Activated CD8-positive, alpha-beta T cell treated with anti-CD3 and anti-CD28 coated beads for 36 hours (primary cell): ENCODE results near the gene SBK2. TPM values are rescaled to one million over a fixed set of nuclear protein-coding genes. Genes with fewer than 3 reads are reported as not detected.
A peak's percentile ranks its signal among the peaks of the same experiment; 100 is the strongest.

Experiments
- ATAC-seq: fragments of 200-7000 bp; cut with Tn5 transposase; one replicate; pipeline ENCODE4 v1.10.0; 2021; ENCODE audit warnings: mild to moderate bottlenecking, moderate library complexity
- CTCF ChIA-PET: fragments of 350-600 bp; sonication (Branson Sonifier 250); formaldehyde crosslinking; loops from one replicate; lab custom pipeline; 2021; ENCODE audit warnings: antibody characterized with exemption; lab: Charles Lee
- POLR2A ChIA-PET: fragments of 350-600 bp; sonication (Branson Sonifier 250); formaldehyde crosslinking; loops from one replicate; lab custom pipeline; 2021; ENCODE audit warnings: antibody characterized with exemption; lab: Charles Lee
- DNase-seq: peaks from one replicate; pipeline ENCODE4 v3.0.0-alpha.2; 2020
- H3K27ac Mint-ChIP-seq: one replicate; pipeline ENCODE4 v1.8.0; 2021; ENCODE audit warnings: mild to moderate bottlenecking, mixed read lengths
- H3K27me3 Mint-ChIP-seq: one replicate; pipeline ENCODE4 v1.8.0; 2021; ENCODE audit warnings: mixed read lengths
- H3K36me3 Mint-ChIP-seq: one replicate; pipeline ENCODE4 v1.8.0; 2021; ENCODE audit warnings: low read depth, mixed read lengths
- H3K4me1 Mint-ChIP-seq: one replicate; pipeline ENCODE4 v1.8.0; 2021; ENCODE audit warnings: low read depth, mixed read lengths
- H3K4me3 Mint-ChIP-seq: one replicate; pipeline ENCODE4 v1.8.0; 2021; ENCODE audit warnings: mild to moderate bottlenecking, moderate library complexity, mixed read lengths
- H3K9me3 Mint-ChIP-seq: one replicate; pipeline ENCODE4 v1.8.0; 2021; ENCODE audit warnings: mixed read lengths
- CTCF ChIP-seq: fragments of 200-600 bp; IDR thresholded peaks from one replicate; pipeline ENCODE4 v1.8.0; 2022; ENCODE audit warnings: antibody characterized with exemption, mild to moderate bottlenecking
- intact Hi-C: fragments of 100-400 bp; cut with micrococcal nuclease; formaldehyde crosslinking; loops from one replicate; pipeline ENCODE4 v1.10.0; 2022
- total RNA-seq, 2 experiments: library from RNA; stranded (reverse); gene quantifications; one replicate each; pipeline ENCODE4 v1.2.3, GENCODE V29; 2021

SBK2 gene
- total RNA-seq, 2 experiments from 2014 or later, result not detected

- H3K27ac Mint-ChIP-seq, result no peak overlapping the region
- ChIA-PET CTCF (interaction anchor here (1.1 to 1.3 kb wide), 3 partner anchors 22 to 107 kb away, joined by 3 to 4 read pairs (median 4); no protein-coding TSS in a partner anchor), POLR2A (no interaction called here)
- no peak for DNase-seq
- H3K9me3 Mint-ChIP-seq, result no peaks in the 10 kb centered on the region
- H3K4me3 Mint-ChIP-seq, result no peak overlapping the region
- H3K36me3 Mint-ChIP-seq, result no peaks in the 10 kb centered on the region
- TF ChIP-seq CTCF, result no peak
- ATAC-seq, result no peak
- H3K4me1 Mint-ChIP-seq, result no peaks in the 10 kb centered on the region
- intact Hi-C loops, result no loop called here
- peaks cover 2% of the 10 kb centered on the region for H3K27me3 Mint-ChIP-seq
These were observed 11.4 kb downstream of the SBK2 start for GRCh38 chr19:55525289-55526101.

- Mint-ChIP-seq H3K27me3 (peaks cover 2% of the 10 kb centered on the region), H3K9me3 (no peaks in the 10 kb centered on the region), H3K4me1 (peaks cover 3% of the 10 kb centered on the region), H3K4me3 (no peak overlapping the region), H3K36me3 (no peaks in the 10 kb centered on the region), H3K27ac (no peak overlapping the region)
- ATAC-seq, result no peak
- ChIA-PET CTCF (interaction anchor here (1.1 kb wide), 1 partner anchor 105 kb away, joined by 3 read pairs; no protein-coding TSS in a partner anchor), POLR2A (no interaction called here)
- no peak for TF ChIP-seq CTCF
- intact Hi-C loops, result no loop called here
- no peak for DNase-seq
These were observed 16.1 kb downstream of the SBK2 start for GRCh38 chr19:55520691-55521292.

- ChIA-PET POLR2A (interaction anchor here (0.9 kb wide), 1 partner anchor 16 kb away, joined by 3 read pairs; no protein-coding TSS in a partner anchor), CTCF (interaction anchor here (0.8 to 1.1 kb wide), 3 partner anchors 33 to 119 kb away, joined by 3 read pairs; no protein-coding TSS in a partner anchor)
- Mint-ChIP-seq H3K4me1 (peaks cover 3% of the 10 kb centered on the region), H3K9me3 (no peaks in the 10 kb centered on the region), H3K4me3 (no peak overlapping the region), H3K27me3 (no peaks in the 10 kb centered on the region), H3K36me3 (no peaks in the 10 kb centered on the region), H3K27ac (no peak overlapping the region)
- intact Hi-C loops, result loop anchor here (5.0 kb wide), 1 partner anchor 108 kb away; no protein-coding TSS in a partner anchor
- ATAC-seq (no peak), DNase-seq (no peak)
- no peak for TF ChIP-seq CTCF
These were observed 17.3 kb downstream of the SBK2 start for GRCh38 chr19:55519451-55520311.

- H3K36me3 Mint-ChIP-seq, result no peaks in the 10 kb centered on the region
- peak; percentile 66 for TF ChIP-seq CTCF
- POLR2A ChIA-PET, result no interaction called here
- peaks cover 3% of the 10 kb centered on the region for H3K4me1 Mint-ChIP-seq
- H3K9me3 Mint-ChIP-seq, result no peaks in the 10 kb centered on the region
- ATAC-seq (peak; percentile 100), DNase-seq (peak; percentile 94)
- CTCF ChIA-PET, result interaction anchor here (0.7 to 2.1 kb wide), 8 partner anchors 64 to 178 kb away, joined by 3 to 35 read pairs (median 3); partner anchors contain the start of genes KMT5C, ZNF784 and ZNF865
- H3K27ac Mint-ChIP-seq, result peak overlapping the region; percentile 51
- intact Hi-C loops, result loop anchor here (5.0 kb wide), 1 partner anchor 110 kb away; no protein-coding TSS in a partner anchor
- no peaks in the 10 kb centered on the region for H3K27me3 Mint-ChIP-seq
- H3K4me3 Mint-ChIP-seq, result peak overlapping the region; percentile 55
These were observed 19.9 kb downstream of the SBK2 start for GRCh38 chr19:55516878-55517620.
